Liver (tissue), 3 donors: Measurements from ENCODE around the gene PLCG2.

Source experiments
- JUND ChIP-seq, 2 donors: IDR thresholded peaks; 2 replicates each; pipeline ENCODE4 v1.6.1; 2016; ENCODE audit warnings: antibody characterized with exemption in 2 of 2
- RAD21 ChIP-seq, 2 donors: IDR thresholded peaks; 2 replicates each; pipeline ENCODE4 v1.6.1; 2016; ENCODE audit warnings: antibody characterized with exemption in 2 of 2, mild to moderate bottlenecking in 2 of 2
- RXRA ChIP-seq, 2 donors: IDR thresholded peaks; 2 replicates each; pipeline ENCODE4 v1.6.1; 2017 to 2018; ENCODE audit warnings: antibody characterized with exemption in 2 of 2, mild to moderate bottlenecking in 1 of 2
- TF ChIP-seq, protein P1 (sequence below): fragments of 150-350 bp; IDR thresholded peaks from 2 replicates; pipeline ENCODE4 v1.5.1; 2017; ENCODE audit warnings: improper control_type of control experiment, low read depth, low read length; ENCODE audit not compliant: missing input control
- donor health status: healthy.
- donor health status: healthy.

DNA sequence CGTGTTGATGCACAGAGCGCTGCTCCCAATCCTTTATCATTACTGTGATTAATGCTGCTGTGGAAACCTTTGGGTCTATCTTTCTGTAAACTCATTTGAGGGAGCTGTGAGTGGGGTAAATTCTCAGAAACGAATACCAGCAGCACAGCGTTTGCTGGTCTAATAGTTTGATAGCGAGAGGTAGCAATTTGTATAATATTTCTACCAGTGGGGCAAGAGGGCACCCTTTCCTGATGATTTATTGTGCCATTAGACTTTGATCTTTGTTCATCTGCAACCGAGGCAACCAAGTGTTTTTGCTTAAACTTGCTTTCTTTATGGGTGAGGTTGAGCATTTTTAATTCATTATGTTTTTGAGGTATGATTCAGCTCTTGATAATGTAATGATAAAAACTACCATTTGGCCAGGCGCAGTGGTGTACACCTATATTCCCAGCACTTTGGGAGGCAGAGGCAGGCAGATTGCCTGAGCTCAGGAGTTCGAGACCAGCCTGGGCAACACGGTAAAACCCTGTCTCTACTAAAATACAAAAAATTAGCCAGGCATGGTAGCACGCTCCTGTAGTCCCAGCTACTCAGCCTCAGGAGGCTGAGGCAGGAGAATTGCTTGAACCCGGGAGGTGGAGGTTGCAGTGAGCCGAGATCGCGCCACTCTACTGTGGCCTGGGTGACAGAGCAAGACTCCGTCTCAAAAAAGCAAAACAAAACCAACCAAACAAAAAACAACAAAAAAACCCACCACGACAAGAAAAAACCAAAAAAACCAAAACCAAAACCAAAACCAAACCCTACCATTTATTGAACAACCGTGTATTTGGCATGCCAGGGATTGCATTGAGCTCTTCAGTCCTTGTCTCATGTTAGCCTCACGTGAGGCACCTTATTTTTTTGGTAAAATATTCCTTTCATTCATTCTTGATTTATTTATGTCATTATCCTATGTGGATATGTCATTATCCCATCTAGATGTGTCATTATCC is 81.5 kb downstream of the PLCG2 start:
- TF ChIP-seq, protein P1, sequence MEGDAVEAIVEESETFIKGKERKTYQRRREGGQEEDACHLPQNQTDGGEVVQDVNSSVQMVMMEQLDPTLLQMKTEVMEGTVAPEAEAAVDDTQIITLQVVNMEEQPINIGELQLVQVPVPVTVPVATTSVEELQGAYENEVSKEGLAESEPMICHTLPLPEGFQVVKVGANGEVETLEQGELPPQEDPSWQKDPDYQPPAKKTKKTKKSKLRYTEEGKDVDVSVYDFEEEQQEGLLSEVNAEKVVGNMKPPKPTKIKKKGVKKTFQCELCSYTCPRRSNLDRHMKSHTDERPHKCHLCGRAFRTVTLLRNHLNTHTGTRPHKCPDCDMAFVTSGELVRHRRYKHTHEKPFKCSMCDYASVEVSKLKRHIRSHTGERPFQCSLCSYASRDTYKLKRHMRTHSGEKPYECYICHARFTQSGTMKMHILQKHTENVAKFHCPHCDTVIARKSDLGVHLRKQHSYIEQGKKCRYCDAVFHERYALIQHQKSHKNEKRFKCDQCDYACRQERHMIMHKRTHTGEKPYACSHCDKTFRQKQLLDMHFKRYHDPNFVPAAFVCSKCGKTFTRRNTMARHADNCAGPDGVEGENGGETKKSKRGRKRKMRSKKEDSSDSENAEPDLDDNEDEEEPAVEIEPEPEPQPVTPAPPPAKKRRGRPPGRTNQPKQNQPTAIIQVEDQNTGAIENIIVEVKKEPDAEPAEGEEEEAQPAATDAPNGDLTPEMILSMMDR, result no peak
- TF ChIP-seq RAD21 (IDR thresholded peaks at IDR 0.05) (no peak), RXRA (IDR thresholded peaks at IDR 0.05) (no peak), JUND (IDR thresholded peaks at IDR 0.05) (no peak)
